Smooth muscle cell (in vitro differentiated cells): ENCODE data around the gene NKPD1. TPM values are rescaled to one million over a fixed set of nuclear protein-coding genes. Genes with fewer than 3 reads are reported as not detected.

Experiments used
- DNase-seq: peaks from one replicate; lab custom pipeline; 2025; ENCODE audit not compliant: unreplicated experiment; lab: John Stamatoyannopoulos, UW
- H2AFZ ChIP-seq: fragments of 200-600 bp; sonication (generic); 2 replicates; pipeline ENCODE4 v1.6.0; 2016; ENCODE audit warnings: antibody characterized with exemption, low read depth, mild to moderate bottlenecking
- H3F3A ChIP-seq: fragments of 200-600 bp; sonication (generic); 2 replicates; pipeline ENCODE4 v1.6.0; 2017; ENCODE audit warnings: antibody characterized with exemption, low read depth
- H3K27ac ChIP-seq: fragments of 200-600 bp; sonication (generic); 2 replicates; pipeline ENCODE4 v1.5.1; 2016; ENCODE audit warnings: low read depth, mild to moderate bottlenecking
- H3K27me3 ChIP-seq: fragments of 200-600 bp; sonication (generic); 2 replicates; pipeline ENCODE4 v1.6.1; 2016; ENCODE audit warnings: low read depth, mild to moderate bottlenecking
- H3K36me3 ChIP-seq: fragments of 200-600 bp; sonication (generic); 2 replicates; pipeline ENCODE4 v1.5.1; 2016; ENCODE audit warnings: low read depth
- H3K4me1 ChIP-seq: fragments of 200-600 bp; sonication (generic); 2 replicates; pipeline ENCODE4 v1.5.1; 2016; ENCODE audit warnings: low read depth
- H3K4me2 ChIP-seq: fragments of 200-600 bp; sonication (generic); 2 replicates; pipeline ENCODE4 v1.6.0; 2016; ENCODE audit warnings: mild to moderate bottlenecking
- H3K4me3 ChIP-seq: fragments of 200-600 bp; sonication (generic); 2 replicates; pipeline ENCODE4 v1.5.1; 2016; ENCODE audit warnings: mild to moderate bottlenecking
- H3K79me2 ChIP-seq: fragments of 200-600 bp; sonication (generic); 2 replicates; pipeline ENCODE4 v1.6.0; 2016; ENCODE audit warnings: low read depth, mild to moderate bottlenecking
- H3K9ac ChIP-seq: fragments of 200-600 bp; sonication (generic); 2 replicates; pipeline ENCODE4 v1.6.0; 2016; ENCODE audit warnings: low read depth
- H3K9me3 ChIP-seq: fragments of 200-600 bp; sonication (generic); replicated peaks from 2 replicates; pipeline ENCODE4 v1.5.1; 2016; ENCODE audit warnings: low read depth
- H4K20me1 ChIP-seq: fragments of 200-600 bp; sonication (generic); 2 replicates; pipeline ENCODE4 v1.6.0; 2016; ENCODE audit warnings: low read depth
- CTCF ChIP-seq: fragments of 200-600 bp; sonication (generic); IDR thresholded peaks from 2 replicates; pipeline ENCODE4 v1.5.1; 2017; ENCODE audit warnings: borderline replicate concordance, mild to moderate bottlenecking, antibody characterized with exemption; ENCODE audit not compliant: insufficient read depth, poor library complexity, severe bottlenecking
- WGBS: methylation state at CpG from one replicate; pipeline ENCODE4 v1.1.7; 2016; ENCODE audit warnings: low lambda C conversion rate; 5-methylcytosine and 5-hydroxymethylcytosine counted together
- polyA plus RNA-seq: library from polyadenylated mRNA; unstranded; fragments of >200 nt; fragmentation: Nextera tagmentation; extraction: Ambion mirVana; gene quantifications from 2 replicates; pipeline ENCODE4 v1.2.1, GENCODE V29; 2016
- total RNA-seq: library from RNA; depleted of rRNA; stranded (reverse); fragments of >200 nt; gene quantifications from 2 replicates; pipeline ENCODE4 v1.2.3, GENCODE V29; 2014

The NKPD1 gene
- total RNA-seq = 1.1 and 1.6 TPM in 2 replicates
- 0.13 and 1.1 TPM in 2 replicates for polyA plus RNA-seq

- Histone ChIP-seq H3K36me3 (no peaks in the 10 kb centered on the region), H3K79me2 (no peaks in the 10 kb centered on the region), H3K27ac (no peak within 1 kb of the TSS), H3K4me1 (no peaks in the 10 kb centered on the region), H3K9me3 (no peaks in the 10 kb centered on the region), H3K4me3 (no peak within 1 kb of the TSS), H4K20me1 (no peaks in the 10 kb centered on the region), H3K27me3 (no peaks in the 10 kb centered on the region), H2AFZ (no peak within 1 kb of the TSS), H3K9ac (no peak within 1 kb of the TSS), H3K4me2 (no peak within 1 kb of the TSS), H3F3A (no peaks in the 10 kb centered on the region)
- 66% methylated on average over 28 of the region's 29 CpGs for WGBS
- DNase-seq = no peak
- no peak for TF ChIP-seq CTCF
These were observed at the start of gene NKPD1 for GRCh38 chr19:45160870-45161737. TSS of gene NKPD1 (minus strand) at chr19:45160982. CDS start at chr19:45160150, 832 bp downstream.

GRCh38 chr19:45206328-45206727 is 45.5 kb upstream of the NKPD1 start:
- no peak overlapping the region for H3K4me3 ChIP-seq
- no peak overlapping the region for H2AFZ ChIP-seq
- H3K9me3 ChIP-seq = no peaks in the 10 kb centered on the region
- H3K79me2 ChIP-seq = no peaks in the 10 kb centered on the region
- 83% methylated on average over 3 of the region's 3 CpGs for WGBS
- no peak for DNase-seq
- no peak overlapping the region for H3K4me2 ChIP-seq
- no peak overlapping the region for H3K9ac ChIP-seq
- no peaks in the 10 kb centered on the region for H3K4me1 ChIP-seq
- H3K27me3 ChIP-seq = no peaks in the 10 kb centered on the region
- H4K20me1 ChIP-seq = no peaks in the 10 kb centered on the region
- H3K27ac ChIP-seq = no peak overlapping the region
- no peak for TF ChIP-seq CTCF
- H3K36me3 ChIP-seq = no peaks in the 10 kb centered on the region
- no peaks in the 10 kb centered on the region for H3F3A ChIP-seq

- Histone ChIP-seq H3K4me3 (no peak overlapping the region), H3K4me2 (no peak overlapping the region), H3K36me3 (no peaks in the 10 kb centered on the region), H3K27me3 (no peaks in the 10 kb centered on the region), H3K9ac (no peak overlapping the region), H3K9me3 (no peaks in the 10 kb centered on the region), H3F3A (no peaks in the 10 kb centered on the region), H4K20me1 (no peaks in the 10 kb centered on the region), H3K4me1 (no peaks in the 10 kb centered on the region), H3K79me2 (no peaks in the 10 kb centered on the region), H2AFZ (no peak overlapping the region), H3K27ac (no peak overlapping the region)
- no peak for DNase-seq
- TF ChIP-seq CTCF = no peak
- 80% methylated on average over 12 of the region's 12 CpGs for WGBS
These were observed 45.0 kb upstream of the NKPD1 start for GRCh38 chr19:45205810-45206209.
